IMR-90 (cell line): ENCODE data around the gene TTC28. TPM values are rescaled to one million over a fixed set of nuclear protein-coding genes. Genes with fewer than 3 reads are reported as not detected.

Source experiments
- ATAC-seq: fragments of 200-7000 bp; cut with Tn5 transposase; 2 replicates; pipeline ENCODE4 v1.9.1; 2020; ENCODE audit warnings: low read depth, mild to moderate bottlenecking, moderate library complexity
- BruUV-seq: library from RNA; stranded (reverse); fragments of 400-500 nt; replicated peaks from 2 replicates; lab custom pipeline; 2021; lab: Mats Ljungman, UMichigan
- CTCF ChIA-PET: fragments of 300-600 bp; formaldehyde crosslinking; extraction: SDS; loops from one replicate; lab custom pipeline; 2021; ENCODE audit warnings: antibody characterized with exemption; lab: Yijun Ruan, JAX
- POLR2A ChIA-PET: fragments of 300-600 bp; sonication (Branson Sonifier 250); formaldehyde crosslinking; loops from one replicate; lab custom pipeline; 2022; ENCODE audit warnings: antibody characterized with exemption; ENCODE audit not compliant: unreplicated experiment; lab: Charles Lee
- DNase-seq: peaks from one replicate; pipeline ENCODE4 v3.0.0; 2013
- H2AFZ ChIP-seq: replicated peaks from 2 replicates; pipeline ENCODE3; 2013; ENCODE audit warnings: low read length, mild to moderate bottlenecking; ENCODE audit not compliant: poor library complexity
- H2AK5ac ChIP-seq: 2 replicates; pipeline ENCODE4 v1.6.1; 2013; ENCODE audit warnings: low read depth, low read length, inconsistent platforms
- H2AK9ac ChIP-seq: replicated peaks from 2 replicates; pipeline ENCODE3; 2013; ENCODE audit warnings: mild to moderate bottlenecking, low read depth, low read length, moderate library complexity; ENCODE audit not compliant: poor library complexity
- H2BK120ac ChIP-seq: 2 replicates; pipeline ENCODE4 v1.6.1; 2013; ENCODE audit warnings: low read depth, low read length, inconsistent platforms
- H2BK15ac ChIP-seq: 3 replicates; pipeline ENCODE4 v1.6.1; 2013; ENCODE audit warnings: low read depth, low read length, inconsistent platforms
- H2BK20ac ChIP-seq: 2 replicates; pipeline ENCODE4 v1.6.1; 2013; ENCODE audit warnings: low read depth, mild to moderate bottlenecking, inconsistent platforms, low read length, moderate library complexity
- H2BK5ac ChIP-seq: 2 replicates; pipeline ENCODE4 v1.6.1; 2013; ENCODE audit warnings: mild to moderate bottlenecking, low read depth, low read length, inconsistent platforms; ENCODE audit not compliant: poor library complexity, severe bottlenecking
- H3K14ac ChIP-seq: replicated peaks from 2 replicates; pipeline ENCODE4 v1.6.1; 2013; ENCODE audit warnings: low read depth, low read length, inconsistent platforms
- H3K18ac ChIP-seq: 2 replicates; pipeline ENCODE4 v1.6.1; 2013; ENCODE audit warnings: low read depth, low read length, control low read depth
- H3K23ac ChIP-seq: 2 replicates; pipeline ENCODE4 v1.6.1; 2013; ENCODE audit warnings: low read depth, low read length, inconsistent platforms
- H3K27ac ChIP-seq: 2 replicates; pipeline ENCODE4 v1.5.1; 2013; ENCODE audit warnings: mild to moderate bottlenecking, control low read depth, low read length; ENCODE audit not compliant: insufficient read depth
- H3K27me3 ChIP-seq: 2 replicates; pipeline ENCODE4 v1.6.1; 2013; ENCODE audit warnings: low read length; ENCODE audit not compliant: control insufficient read depth, insufficient read depth
- H3K36me3 ChIP-seq: 2 replicates; pipeline ENCODE4 v1.6.1; 2013; ENCODE audit warnings: low read length, mixed read lengths; ENCODE audit not compliant: control insufficient read depth, insufficient read depth
- H3K4ac ChIP-seq: 2 replicates; pipeline ENCODE4 v1.6.1; 2013; ENCODE audit warnings: low read depth, low read length, inconsistent platforms
- H3K4me1 ChIP-seq: 2 replicates; pipeline ENCODE4 v1.6.1; 2013; ENCODE audit warnings: low read length, mixed read lengths; ENCODE audit not compliant: control insufficient read depth, insufficient read depth
- H3K4me2 ChIP-seq: 2 replicates; pipeline ENCODE4 v1.6.1; 2013; ENCODE audit warnings: low read depth, mild to moderate bottlenecking, control low read depth, low read length, moderate library complexity
- H3K4me3 ChIP-seq: 2 replicates; pipeline ENCODE4 v1.5.1; 2013; ENCODE audit warnings: low read depth, mild to moderate bottlenecking, control low read depth, low read length, moderate library complexity; ENCODE audit not compliant: insufficient read depth
- H3K56ac ChIP-seq: 2 replicates; pipeline ENCODE4 v1.6.1; 2013; ENCODE audit warnings: low read length, inconsistent platforms; ENCODE audit not compliant: insufficient read depth; ENCODE audit errors: extremely low read depth
- H3K79me1 ChIP-seq, 2 experiments: 2 replicates each; pipeline ENCODE4 v1.6.1; 2013; ENCODE audit warnings: low read length in 2 of 2, inconsistent platforms in 1 of 2, low read depth in 1 of 2
- H3K9ac ChIP-seq: 2 replicates; pipeline ENCODE4 v1.6.1; 2013; ENCODE audit warnings: low read depth, low read length, control low read depth
- H3K9me1 ChIP-seq: 2 replicates; pipeline ENCODE4 v1.6.1; 2013; ENCODE audit warnings: low read length, inconsistent platforms; ENCODE audit not compliant: insufficient read depth
- H3K9me3 ChIP-seq: 2 replicates; pipeline ENCODE4 v1.6.1; 2013; ENCODE audit warnings: low read length; ENCODE audit not compliant: control insufficient read depth, insufficient read depth
- H4K20me1 ChIP-seq: 2 replicates; pipeline ENCODE4 v1.6.1; 2013; ENCODE audit warnings: low read length, inconsistent platforms; ENCODE audit not compliant: insufficient read depth
- H4K5ac ChIP-seq: 2 replicates; pipeline ENCODE4 v1.6.1; 2013; ENCODE audit warnings: mild to moderate bottlenecking, low read depth, low read length, control low read depth
- H4K8ac ChIP-seq, 2 experiments: 2 replicates each; pipeline ENCODE4 v1.6.1; 2013; ENCODE audit warnings: low read depth in 2 of 2, low read length in 2 of 2, control low read depth in 1 of 2, inconsistent platforms in 1 of 2
- H4K91ac ChIP-seq: 2 replicates; pipeline ENCODE4 v1.6.1; 2013; ENCODE audit warnings: low read depth, low read length, inconsistent platforms; ENCODE audit not compliant: insufficient read depth
- CEBPB ChIP-seq: IDR thresholded peaks from 2 replicates; pipeline ENCODE4 v1.6.1; 2012; ENCODE audit warnings: low read depth, low read length, improper control_type of control experiment
- FOS ChIP-seq: fragments of 150-350 bp; IDR thresholded peaks from 2 replicates; pipeline ENCODE4 v1.6.1; 2016; ENCODE audit warnings: low read depth, low read length
- WGBS, 2 experiments: methylation state at CpG; one replicate each; pipeline versions ENCODE4 v1.1.5 to v1.1.7; 2013; ENCODE audit warnings: missing lambda C conversion rate in 2 of 2; ENCODE audit not compliant: insufficient read length in 1 of 2; ENCODE audit errors: extremely low coverage in 2 of 2; 5-methylcytosine and 5-hydroxymethylcytosine counted together
- dilution Hi-C: fragments of 300-500 bp; cut with HindIII; formaldehyde crosslinking; loops from one replicate; pipeline ENCODE4 v1.14.3; 2018; ENCODE audit warnings: low sequenced_read_pairs; ENCODE audit not compliant: unreplicated experiment
- in situ Hi-C: fragments of 300-500 bp; cut with MboI; formaldehyde crosslinking; loops from 3 replicates; pipeline ENCODE4 v1.14.3; 2019; ENCODE audit warnings: low sequenced_read_pairs, inconsistent platforms, mixed read lengths
- intact Hi-C: fragments of 100-400 bp; cut with micrococcal nuclease; formaldehyde crosslinking; loops from 2 replicates; pipeline ENCODE4 v1.10.0; 2022
- polyA plus RNA-seq, 3 experiments: library from polyadenylated mRNA; depleted of rRNA; stranded (reverse); fragments of >200 nt; gene quantifications; 2 replicates each; pipeline ENCODE4 v1.2.3, GENCODE V29; 2012; ENCODE audit warnings: low replicate concordance in 1 of 3
- total RNA-seq: library from RNA; depleted of rRNA; stranded (reverse); fragments of >200 nt; gene quantifications from 2 replicates; pipeline ENCODE4 v1.2.3, GENCODE V29; 2012

TTC28 gene
- total and polyA plus RNA-seq, 2 of the 4 experiments (the other 2 are of a cell fraction) = 5.6 to 13.3 TPM

- dilution Hi-C loops (no loop called here), in situ Hi-C loops (no loop called here), intact Hi-C loops (no loop called here)
- Histone ChIP-seq H3K23ac (no peak overlapping the region), H3K79me1 (0 out of 4 replicates have a peak, but pooled peaks cover 0 to 6% of the 10 kb centered on the region in 2 experiments), H3K9me3 (no peaks in the 10 kb centered on the region), H3K56ac (no peak overlapping the region), H2BK20ac (no peak overlapping the region), H2AFZ (no peak overlapping the region), H2BK5ac (no peak overlapping the region), H3K27ac (no peak overlapping the region), H2AK9ac (no peak overlapping the region), H3K14ac (no peak overlapping the region), H2BK120ac (no peak overlapping the region), H3K9ac (no peak overlapping the region), H4K8ac (no peak overlapping the region), H3K4me3 (no peak overlapping the region), H3K18ac (no peak overlapping the region), H3K27me3 (no peaks in the 10 kb centered on the region), H2AK5ac (no peak overlapping the region), H4K91ac (no peak overlapping the region), H4K20me1 (no peaks in the 10 kb centered on the region; the same call in 1 of the 2 replicates), H3K4ac (no peak overlapping the region), H3K4me1 (peaks cover 4% of the 10 kb centered on the region; the same call in 1 of the 2 replicates), H3K36me3 (0 out of 2 replicates have a peak, but pooled peaks cover 2% of the 10 kb centered on the region), H3K4me2 (no peak overlapping the region), H3K9me1 (no peaks in the 10 kb centered on the region; the same call in 1 of the 2 replicates), H4K5ac (no peak overlapping the region), H2BK15ac (no peak overlapping the region)
- ATAC-seq = no peak
- ChIA-PET CTCF (no interaction called here), POLR2A (no interaction called here)
- BruUV-seq = no TSS peak
- no CpG with 5 or more reads among the region's 6 CpGs for WGBS, 2 experiments
- DNase-seq = no peak
- TF ChIP-seq CEBPB (0 out of 2 replicates have a peak, but pooled peaks have one; percentile 18), FOS (no peak)
Observed at GRCh38 chr22:28148816-28149465, 530.7 kb downstream of the TTC28 start.
